Esophagus muscularis mucosa (tissue), 3 donors: ENCODE measurements around the gene AGAP5.
"Not testable (repeated sequence)": the region's sequence is repeated elsewhere in the genome, so short reads cannot be mapped to it uniquely, and the experiment has no call there.

Experiments used
- CTCF ChIP-seq, 3 experiments: fragments of 200-600 bp in 2 of 3; fragments of 450-650 bp in 1 of 3; sonication (generic) in 2 of 3; IDR thresholded peaks; one replicate each; pipeline ENCODE4 v1.5.1; 2017 to 2019; ENCODE audit warnings: antibody characterized with exemption in 3 of 3, mild to moderate bottlenecking in 2 of 3, moderate library complexity in 1 of 3
- POLR2A ChIP-seq: fragments of 450-650 bp; IDR thresholded peaks from one replicate; pipeline ENCODE4 v1.6.1; 2017; ENCODE audit warnings: antibody characterized with exemption, moderate library complexity, mild to moderate bottlenecking, low read depth

GRCh38 chr10:73664156-73665040 is 33.5 kb downstream of the AGAP5 start:
- TF ChIP-seq CTCF (IDR thresholded peaks at IDR 0.05); POLR2A: not testable (repeated sequence)
